Testis (tissue), 3 donors: Measurements from ENCODE around the gene CABCOCO1. TPM values are rescaled to one million over a fixed set of nuclear protein-coding genes. Genes with fewer than 3 reads are reported as not detected.

ENCODE experiments used
- DNase-seq: peaks from one replicate; pipeline ENCODE4 v3.0.0-alpha.2; 2019
- H3K27ac ChIP-seq, 2 donors: fragments of 200-600 bp; sonication (generic); one replicate each; pipeline ENCODE4 v1.5.1; 2019
- H3K27me3 ChIP-seq: fragments of 200-600 bp; sonication (generic); one replicate; pipeline ENCODE4 v1.5.1; 2019
- H3K36me3 ChIP-seq: fragments of 200-600 bp; sonication (generic); one replicate; pipeline ENCODE4 v1.5.1; 2017; ENCODE audit warnings: low read depth; ENCODE audit errors: missing control alignments
- H3K4me1 ChIP-seq: fragments of 200-600 bp; sonication (generic); one replicate; pipeline ENCODE4 v1.5.1; 2019
- H3K4me3 ChIP-seq, 2 donors: fragments of 200-600 bp; sonication (generic); one replicate each; pipeline ENCODE4 v1.5.1; 2017 to 2019
- H3K9me3 ChIP-seq: fragments of 200-600 bp; sonication (generic); one replicate; pipeline ENCODE4 v1.5.1; 2017
- CTCF ChIP-seq, 3 experiments: fragments of 450-650 bp in 2 of 3; fragments of 200-600 bp in 1 of 3; sonication (generic) in 1 of 3; IDR thresholded peaks; one replicate each; pipeline ENCODE4 v1.5.1; 2016 to 2019; ENCODE audit warnings: antibody characterized with exemption in 3 of 3, mild to moderate bottlenecking in 2 of 3, moderate library complexity in 1 of 3
- POLR2A ChIP-seq: fragments of 450-650 bp; IDR thresholded peaks from one replicate; pipeline ENCODE4 v1.6.1; 2017; ENCODE audit warnings: antibody characterized with exemption, mild to moderate bottlenecking, moderate library complexity
- WGBS, 2 donors: methylation state at CpG; one replicate each; pipeline ENCODE4 v1.1.5; 2018; 5-methylcytosine and 5-hydroxymethylcytosine counted together
- intact Hi-C: fragments of 100-400 bp; cut with DNase I; formaldehyde crosslinking; loops from one replicate; pipeline ENCODE4 v1.15.1; 2023; ENCODE audit warnings: low total_unique reads
- polyA plus RNA-seq: library from polyadenylated mRNA; stranded (reverse); fragments of 350-450 nt; fragmentation: Illumina TruSeq; extraction: RNeasy Lipid Tissue Mini Kit (QIAGEN cat#74804); gene quantifications from one replicate; pipeline ENCODE4 v1.2.3, GENCODE V29; 2014; ENCODE audit warnings: low read depth, low replicate concordance; ENCODE audit not compliant: insufficient read depth
- total RNA-seq, 2 donors: library from RNA; depleted of rRNA; stranded (reverse); fragments of >200 nt; gene quantifications; one replicate each; pipeline ENCODE4 v1.2.3, GENCODE V29; 2016

The CABCOCO1 gene
- total and polyA plus RNA-seq, 3 donors from 2014 or later = 2.5 to 26.0 (median 10.2) TPM

- WGBS, 2 donors = 66 to 70% methylated on average over 2 of the region's 2 CpGs
- Histone ChIP-seq H3K4me1 (no peaks in the 10 kb centered on the region), H3K36me3 (no peaks in the 10 kb centered on the region), H3K27me3 (no peaks in the 10 kb centered on the region), H3K4me3 (no peak overlapping the region), H3K9me3 (no peaks in the 10 kb centered on the region), H3K27ac (no peak overlapping the region)
- TF ChIP-seq POLR2A (no peak), CTCF (IDR thresholded peaks at IDR 0.05) (no peak)
- DNase-seq = no peak
- intact Hi-C loops = no loop called here
These were observed 84.6 kb downstream of the CABCOCO1 start for GRCh38 chr10:61747307-61747706.

DNA sequence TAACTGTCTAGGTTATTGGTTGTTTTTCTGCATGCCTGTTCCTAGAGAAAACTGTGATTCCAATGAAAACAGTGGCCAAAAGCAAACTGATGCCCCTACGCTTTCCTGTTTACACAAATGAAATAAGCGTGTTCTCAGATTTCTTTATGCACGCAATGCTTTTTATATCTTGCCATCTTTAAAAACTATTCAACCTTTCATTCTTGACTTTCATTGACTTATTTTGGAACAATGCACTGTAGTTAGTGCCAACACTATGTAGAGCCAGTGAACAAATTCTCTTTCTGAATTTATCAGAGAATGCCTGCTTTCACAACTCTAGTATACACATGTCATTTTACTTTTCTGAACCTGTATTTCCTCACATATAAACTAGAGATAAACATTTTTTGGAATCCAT is 86.6 kb downstream of the CABCOCO1 start:
- no peaks in the 10 kb centered on the region for H3K27me3 ChIP-seq
- H3K4me1 ChIP-seq = no peaks in the 10 kb centered on the region
- H3K36me3 ChIP-seq = no peaks in the 10 kb centered on the region
- TF ChIP-seq CTCF (IDR thresholded peaks at IDR 0.05) = no peak
- intact Hi-C loops = no loop called here
- DNase-seq = no peak
- WGBS, 2 donors = 76 to 93% methylated on average over 3 of the region's 3 CpGs
- H3K9me3 ChIP-seq = no peaks in the 10 kb centered on the region
- no peak overlapping the region for H3K27ac ChIP-seq
- H3K4me3 ChIP-seq = no peak overlapping the region

DNA sequence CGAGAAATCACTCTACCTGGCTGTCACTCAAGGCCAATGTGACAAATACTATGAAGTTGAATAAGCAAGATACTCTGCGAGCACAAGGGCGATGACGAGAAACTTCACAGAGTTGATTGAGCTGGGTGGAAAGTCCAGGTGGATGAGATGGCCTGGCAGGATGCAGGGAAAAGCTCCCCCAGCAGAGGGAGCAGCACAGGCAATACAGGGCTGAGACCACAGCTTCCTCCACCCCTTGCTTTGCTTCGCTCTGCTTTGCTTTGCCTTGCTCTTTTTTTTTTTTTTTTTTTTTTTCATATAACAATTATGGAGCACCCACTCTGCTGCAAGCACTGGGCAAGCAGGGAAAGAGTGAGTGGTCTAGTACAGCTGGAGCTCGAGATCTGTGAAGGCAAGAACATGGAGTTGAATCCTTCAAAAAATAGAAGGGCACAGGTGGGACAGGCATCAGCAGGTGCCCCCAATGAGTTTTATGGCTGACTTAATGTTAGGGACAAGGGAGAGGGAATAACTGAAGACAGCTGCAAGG is 88.3 kb downstream of the CABCOCO1 start:
- TF ChIP-seq POLR2A = no peak
- peak; percentile 37 to 54 (median 53) for TF ChIP-seq CTCF (IDR thresholded peaks at IDR 0.05)
- Histone ChIP-seq H3K4me3 (no peak overlapping the region), H3K9me3 (no peaks in the 10 kb centered on the region), H3K36me3 (no peaks in the 10 kb centered on the region), H3K27me3 (no peaks in the 10 kb centered on the region), H3K27ac (no peak overlapping the region), H3K4me1 (no peaks in the 10 kb centered on the region)
- peak; percentile 83 for DNase-seq
- WGBS, 2 donors = 71 to 75% methylated on average over 6 of the region's 6 CpGs
- intact Hi-C loops = no loop called here

DNA sequence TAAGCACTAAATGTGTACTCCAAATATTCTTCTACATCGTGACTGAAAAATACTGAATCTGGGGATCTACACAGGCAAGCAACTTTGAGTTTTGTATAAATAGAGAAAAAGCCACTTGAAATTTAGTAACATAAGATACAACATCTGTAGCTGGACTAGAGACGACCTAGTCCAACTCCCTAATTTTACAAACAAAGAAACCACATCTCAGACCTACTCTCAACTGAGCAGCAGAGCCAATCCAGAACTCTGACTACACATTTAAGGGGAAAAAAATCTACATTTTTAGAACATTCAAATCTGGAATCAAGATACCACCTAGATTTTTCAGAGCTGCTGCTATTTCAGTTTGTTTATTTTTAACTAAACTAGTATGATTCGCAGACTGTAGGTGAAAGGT is 88.9 kb downstream of the CABCOCO1 start:
- Histone ChIP-seq H3K27me3 (no peaks in the 10 kb centered on the region), H3K36me3 (no peaks in the 10 kb centered on the region), H3K4me1 (no peaks in the 10 kb centered on the region), H3K4me3 (no peak overlapping the region), H3K27ac (no peak overlapping the region), H3K9me3 (no peaks in the 10 kb centered on the region)
- no peak for DNase-seq
- 55 to 59% methylated on average over 3 of the region's 3 CpGs for WGBS, 2 donors
- intact Hi-C loops = no loop called here
- TF ChIP-seq CTCF (IDR thresholded peaks at IDR 0.05) = no peak
- no peak for TF ChIP-seq POLR2A
